ENCODE data around the gene METTL4. TPM values are rescaled to one million over a fixed set of nuclear protein-coding genes. Genes with fewer than 3 reads are reported as not detected.

Gene METTL4
- total and polyA plus RNA-seq, 12 donors = 3.9 to 9.9 (median 5.4) TPM

GRCh38 chr18:2538844-2539243 lies 32.5 kb downstream of the METTL4 start:
- DNase-seq = no peak
- Histone ChIP-seq H3K27ac (no peak overlapping the region), H3K27me3 (no peaks in the 10 kb centered on the region), H3K9me3 (no peaks in the 10 kb centered on the region), H3K4me1 (no peaks in the 10 kb centered on the region), H3K4me3 (no peak overlapping the region), H3K36me3 (peaks cover 0 to 38% (median 0%) of the 10 kb centered on the region in 9 donors)
- WGBS, 2 donors = 67% methylated on average over 1 of the region's 1 CpG
- ATAC-seq = no peak
- TF ChIP-seq, protein P1, sequence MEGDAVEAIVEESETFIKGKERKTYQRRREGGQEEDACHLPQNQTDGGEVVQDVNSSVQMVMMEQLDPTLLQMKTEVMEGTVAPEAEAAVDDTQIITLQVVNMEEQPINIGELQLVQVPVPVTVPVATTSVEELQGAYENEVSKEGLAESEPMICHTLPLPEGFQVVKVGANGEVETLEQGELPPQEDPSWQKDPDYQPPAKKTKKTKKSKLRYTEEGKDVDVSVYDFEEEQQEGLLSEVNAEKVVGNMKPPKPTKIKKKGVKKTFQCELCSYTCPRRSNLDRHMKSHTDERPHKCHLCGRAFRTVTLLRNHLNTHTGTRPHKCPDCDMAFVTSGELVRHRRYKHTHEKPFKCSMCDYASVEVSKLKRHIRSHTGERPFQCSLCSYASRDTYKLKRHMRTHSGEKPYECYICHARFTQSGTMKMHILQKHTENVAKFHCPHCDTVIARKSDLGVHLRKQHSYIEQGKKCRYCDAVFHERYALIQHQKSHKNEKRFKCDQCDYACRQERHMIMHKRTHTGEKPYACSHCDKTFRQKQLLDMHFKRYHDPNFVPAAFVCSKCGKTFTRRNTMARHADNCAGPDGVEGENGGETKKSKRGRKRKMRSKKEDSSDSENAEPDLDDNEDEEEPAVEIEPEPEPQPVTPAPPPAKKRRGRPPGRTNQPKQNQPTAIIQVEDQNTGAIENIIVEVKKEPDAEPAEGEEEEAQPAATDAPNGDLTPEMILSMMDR (IDR thresholded peaks at IDR 0.05) = no peak
- intact Hi-C loops (cut with DNase I) = loop anchor here in 2 of 10 donors (5.0 to 10.0 kb wide), 2 partner anchors 432 to 434 kb away; no protein-coding TSS in a partner anchor

GRCh38 chr18:2538236-2538635 lies 33.1 kb downstream of the METTL4 start:
- intact Hi-C loops (cut with DNase I) = loop anchor here in 2 of 10 donors (5.0 to 10.0 kb wide), 2 partner anchors 431 to 433 kb away; no protein-coding TSS in a partner anchor
- Histone ChIP-seq H3K4me1 (no peaks in the 10 kb centered on the region), H3K4me3 (no peak overlapping the region), H3K36me3 (peaks cover 0 to 35% (median 0%) of the 10 kb centered on the region in 9 donors), H3K27ac (no peak overlapping the region), H3K27me3 (no peaks in the 10 kb centered on the region), H3K9me3 (no peaks in the 10 kb centered on the region)
- TF ChIP-seq, protein P1 (IDR thresholded peaks at IDR 0.05) = no peak
- no peak for DNase-seq
- WGBS, 2 donors = 89 to 92% methylated on average over 1 of the region's 1 CpG
- ATAC-seq = no peak

- TF ChIP-seq, protein P1 (IDR thresholded peaks at IDR 0.05) = no peak
- no peak for ATAC-seq
- intact Hi-C loops (cut with DNase I) = loop anchor here in 2 of 10 donors (5.0 to 10.0 kb wide), 2 partner anchors 430 to 432 kb away; no protein-coding TSS in a partner anchor
- no peaks in the 10 kb centered on the region for H3K27me3 ChIP-seq
- 50 to 54% methylated on average over 3 of the region's 3 CpGs for WGBS, 2 donors
- H3K4me1 ChIP-seq = no peaks in the 10 kb centered on the region
- no peak overlapping the region for H3K4me3 ChIP-seq
- H3K36me3 ChIP-seq = peaks cover 0 to 35% (median 0%) of the 10 kb centered on the region in 9 donors
- no peak overlapping the region for H3K27ac ChIP-seq
- DNase-seq = no peak
- H3K9me3 ChIP-seq = peaks cover 0 to 9% (median 0%) of the 10 kb centered on the region in 11 donors
Measured at GRCh38 chr18:2537296-2537695, 34.0 kb downstream of the METTL4 start.

DNA sequence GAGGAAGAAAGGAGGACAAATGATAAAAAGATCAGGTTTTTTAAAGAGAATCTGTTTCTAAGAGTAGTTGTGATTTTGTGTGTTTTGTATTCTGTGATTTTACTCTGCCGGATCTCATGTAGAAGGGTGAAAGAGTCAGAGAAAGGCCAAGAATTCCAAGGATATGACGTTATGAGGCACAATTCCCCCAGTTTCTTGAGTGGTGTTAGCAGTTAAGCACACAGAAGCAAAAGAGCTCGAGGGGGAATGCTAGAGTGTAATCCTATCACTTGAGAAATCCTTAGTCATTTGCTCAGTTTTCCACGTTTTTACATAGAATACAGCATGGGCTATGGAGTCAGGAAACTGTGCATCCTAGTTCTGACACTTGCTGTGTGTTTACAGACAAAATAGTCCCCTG lies 34.8 kb downstream of the METTL4 start:
- TF ChIP-seq, protein P1 (IDR thresholded peaks at IDR 0.05) = no peak
- intact Hi-C loops (cut with DNase I) = loop anchor here in 2 of 10 donors (5.0 to 10.0 kb wide), 2 partner anchors 429 to 432 kb away; no protein-coding TSS in a partner anchor
- Histone ChIP-seq H3K36me3 (peaks cover 0 to 35% (median 0%) of the 10 kb centered on the region in 9 donors), H3K27ac (peak overlapping the region in 2 of 10 donors; percentile 7 to 22), H3K4me3 (no peak overlapping the region), H3K9me3 (peaks cover 0 to 11% (median 0%) of the 10 kb centered on the region in 11 donors), H3K4me1 (no peaks in the 10 kb centered on the region), H3K27me3 (no peaks in the 10 kb centered on the region)
- DNase-seq (no peak), ATAC-seq (peak in 5 of 8 donors; percentile 30 to 85 (median 56))
- 56 to 74% methylated on average over 4 of the region's 4 CpGs for WGBS, 2 donors

Measured in heart right ventricle (tissue), 16 donors.